GM12801 (cell line): ENCODE results near the gene LARGE1.

Source experiments
- CTCF ChIP-seq: IDR thresholded peaks from one replicate; pipeline ENCODE4 v1.5.1; 2011; ENCODE audit warnings: control low read depth; ENCODE audit not compliant: insufficient read length; ENCODE audit errors: extremely low read depth

LARGE1 gene

DNA sequence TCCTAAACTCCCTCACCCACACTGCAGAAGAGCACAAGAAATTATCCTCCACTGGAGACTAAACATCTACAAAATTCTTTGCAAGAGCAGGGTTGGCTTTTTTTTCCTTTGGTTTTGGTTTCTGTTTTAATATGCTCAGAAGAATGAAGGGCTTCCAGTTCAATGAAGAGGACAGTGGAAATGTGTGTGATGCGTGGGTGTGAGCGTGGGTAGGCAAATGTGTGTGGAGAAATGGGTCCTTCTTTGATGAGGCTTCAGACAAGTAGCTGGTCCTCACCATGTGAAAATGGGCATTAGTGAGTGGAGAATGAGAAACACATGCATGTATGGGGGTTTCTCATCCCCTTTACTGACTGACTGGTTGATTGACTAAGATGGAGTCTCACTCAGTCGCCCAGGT is 598.8 kb downstream of the LARGE1 start:
- TF ChIP-seq CTCF, result no peak

GRCh38 chr22:33315954-33316353 is 604.3 kb downstream of the LARGE1 start:
- no peak for TF ChIP-seq CTCF

GRCh38 chr22:33315117-33315516 is 605.2 kb downstream of the LARGE1 start:
- TF ChIP-seq CTCF, result no peak

DNA sequence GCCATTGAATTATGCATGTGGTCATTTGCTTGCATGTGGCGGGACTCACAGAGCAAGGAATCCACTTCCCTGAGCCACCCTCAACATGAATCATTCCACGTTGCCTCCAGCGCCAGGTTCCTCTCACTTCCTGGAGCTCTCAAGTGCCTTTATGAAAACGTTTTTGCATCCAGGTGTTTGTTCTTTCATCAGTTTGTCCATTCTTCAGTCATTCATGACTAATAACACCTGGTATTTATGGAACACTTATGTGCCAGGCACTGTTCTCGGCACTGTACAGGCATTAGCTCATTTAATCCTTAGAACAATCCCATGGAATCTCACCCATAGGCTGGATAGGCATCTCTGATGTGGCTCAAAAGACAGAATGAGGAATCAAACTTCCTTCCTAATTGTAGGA is 606.0 kb downstream of the LARGE1 start:
- TF ChIP-seq CTCF, result no peak

DNA sequence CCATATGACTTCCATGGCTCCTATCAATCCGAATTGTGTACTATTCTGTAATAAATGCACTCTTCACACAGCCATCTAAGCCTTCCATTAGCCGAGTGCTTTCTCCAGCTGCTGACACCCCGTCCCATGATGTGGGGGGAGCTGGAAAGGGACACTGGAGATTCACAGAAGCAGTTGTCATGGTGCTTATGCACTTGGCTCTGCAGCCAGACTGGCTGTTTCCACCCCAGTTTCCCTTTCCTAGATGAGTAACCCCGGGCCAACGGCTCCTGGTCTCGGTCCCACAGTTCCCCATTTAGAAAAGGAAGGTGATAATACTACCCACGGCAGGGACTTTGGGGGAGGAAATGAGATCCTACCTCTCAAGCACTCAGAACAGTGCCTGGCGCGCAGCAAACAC is 617.2 kb downstream of the LARGE1 start:
- no peak for TF ChIP-seq CTCF

- TF ChIP-seq CTCF, result no peak
These were observed 617.7 kb downstream of the LARGE1 start for GRCh38 chr22:33302549-33302948.

GRCh38 chr22:33302049-33302545 is 618.2 kb downstream of the LARGE1 start:
- TF ChIP-seq CTCF, result no peak

DNA sequence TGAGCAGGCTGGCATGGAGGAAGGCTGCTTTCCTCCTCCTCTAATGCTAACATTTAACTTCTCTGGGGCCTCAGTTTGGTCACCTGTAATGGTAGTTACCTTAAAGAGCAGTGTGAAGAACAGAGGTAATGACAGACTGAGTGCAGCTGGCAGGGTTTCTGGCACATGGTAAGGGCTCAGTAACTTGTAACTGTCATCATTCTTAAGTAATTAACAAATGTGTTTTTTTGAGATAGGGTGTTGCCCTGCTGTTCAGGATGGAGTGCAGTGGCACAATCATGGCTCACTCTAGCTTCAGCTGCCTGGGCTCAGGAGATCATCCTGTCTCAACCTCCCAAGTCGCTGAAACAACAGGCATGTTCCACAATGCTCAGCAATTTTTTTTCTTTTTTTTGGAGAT is 620.1 kb downstream of the LARGE1 start:
- TF ChIP-seq CTCF, result no peak
